SH-SY5Y (cell line): ENCODE measurements around the gene HLCS.

Experiments
- GATA2 ChIP-seq: IDR thresholded peaks from 2 replicates; pipeline ENCODE4 v1.6.1; 2011; ENCODE audit warnings: mild to moderate bottlenecking, low read depth, low read length
- GATA3 ChIP-seq: IDR thresholded peaks from 2 replicates; pipeline ENCODE4 v1.6.1; 2011; ENCODE audit warnings: low read depth, mild to moderate bottlenecking, low read length, moderate library complexity

GRCh38 chr21:37008724-37009123 is 42.3 kb upstream of the HLCS start:
- TF ChIP-seq GATA2 (no peak), GATA3 (no peak)
